SU-DHL-6 (cell line): ENCODE results near the gene PACC1.

ENCODE experiments used
- H2AFZ ChIP-seq: fragments of 200-600 bp; sonication (generic); 2 replicates; pipeline ENCODE4 v1.6.1; 2014; ENCODE audit warnings: low read depth, mild to moderate bottlenecking, moderate library complexity, mixed read lengths, antibody characterized with exemption, low read length; ENCODE audit not compliant: severe bottlenecking
- H3F3A ChIP-seq: fragments of 200-600 bp; shearing (Covaris generic); 2 replicates; pipeline ENCODE4 v1.6.0; 2016; ENCODE audit warnings: antibody characterized with exemption, mild to moderate bottlenecking; ENCODE audit not compliant: insufficient read depth
- H3K27ac ChIP-seq: fragments of 200-600 bp; sonication (generic); 2 replicates; pipeline ENCODE4 v1.5.1; 2016; ENCODE audit warnings: low read depth, mild to moderate bottlenecking, low read length, moderate library complexity, mixed read lengths
- H3K27me3 ChIP-seq: fragments of 200-600 bp; sonication (generic), shearing (Covaris generic); 2 replicates; pipeline ENCODE4 v1.6.0; 2014; ENCODE audit warnings: mild to moderate bottlenecking, low read length
- H3K36me3 ChIP-seq: fragments of 200-600 bp; sonication (generic); 2 replicates; pipeline ENCODE4 v1.6.1; 2014; ENCODE audit warnings: mild to moderate bottlenecking, low read length, mixed read lengths
- H3K4me2 ChIP-seq: fragments of 300-600, 200-600 bp; shearing (Covaris generic), sonication (generic); 2 replicates; pipeline ENCODE4 v1.6.0; 2014; ENCODE audit warnings: low read length, low read depth, mild to moderate bottlenecking; ENCODE audit not compliant: poor library complexity, severe bottlenecking
- H3K4me3 ChIP-seq: fragments of 200-600 bp; sonication (generic); 2 replicates; pipeline ENCODE4 v1.5.1; 2014; ENCODE audit warnings: antibody characterized with exemption, low read length, mild to moderate bottlenecking, mixed read lengths; ENCODE audit not compliant: insufficient read depth, poor library complexity, severe bottlenecking
- H3K79me2 ChIP-seq: fragments of 200-600 bp; sonication (generic); 2 replicates; pipeline ENCODE4 v1.6.1; 2014; ENCODE audit warnings: mild to moderate bottlenecking, low read length, moderate library complexity; ENCODE audit not compliant: insufficient read depth
- H3K9ac ChIP-seq: fragments of 200-600 bp; sonication (generic); 2 replicates; pipeline ENCODE4 v1.7.0; 2014; ENCODE audit warnings: mild to moderate bottlenecking, low read length
- H3K9me2 ChIP-seq: fragments of 200-600 bp; sonication (generic); replicated peaks from 2 replicates; pipeline ENCODE4 v1.6.1; 2014; ENCODE audit warnings: low read length; ENCODE audit not compliant: insufficient read depth
- H3K9me3 ChIP-seq: fragments of 200-600 bp; sonication (generic); 2 replicates; pipeline ENCODE4 v1.6.1; 2014; ENCODE audit warnings: low read length, mixed read lengths; ENCODE audit not compliant: insufficient read depth
- H4K20me1 ChIP-seq: fragments of 200-600 bp; sonication (generic); 2 replicates; pipeline ENCODE4 v1.6.1; 2014; ENCODE audit warnings: low read depth, mild to moderate bottlenecking, antibody characterized with exemption, low read length, moderate library complexity, mixed read lengths
- EZH2phosphoT487 ChIP-seq: fragments of 200-600 bp; sonication (generic), shearing (Covaris generic); conservative IDR thresholded peaks from 2 replicates; pipeline ENCODE4 v1.6.1; 2018; ENCODE audit warnings: mild to moderate bottlenecking, antibody characterized with exemption, low read length, moderate library complexity, mixed read lengths
- TF ChIP-seq, protein P1 (sequence below): fragments of 200-600 bp; sonication (generic); IDR thresholded peaks from one replicate; pipeline ENCODE4 v1.5.1; 2017; ENCODE audit warnings: antibody characterized with exemption, mild to moderate bottlenecking, low read length, moderate library complexity; ENCODE audit not compliant: insufficient read depth, poor library complexity, severe bottlenecking

The PACC1 gene

DNA sequence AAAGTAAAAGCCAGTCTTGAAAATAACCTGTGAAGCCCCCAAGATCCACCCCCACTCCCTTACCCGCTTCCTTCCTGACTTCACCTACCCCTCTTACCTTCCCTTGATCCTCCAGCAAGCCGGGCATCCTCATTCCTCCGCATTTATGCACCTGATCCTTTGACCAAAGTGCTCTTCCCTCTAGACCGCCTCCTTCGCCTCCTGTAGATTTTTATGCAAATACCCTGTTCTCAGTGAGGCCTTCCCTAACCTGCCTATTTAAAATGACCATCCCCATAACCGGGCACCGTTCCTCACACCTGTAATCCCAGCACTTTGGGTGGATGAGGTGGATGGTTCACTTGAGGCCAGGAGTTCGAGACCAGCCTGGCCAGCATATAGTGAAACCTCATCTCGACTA is 17.0 kb upstream of the PACC1 start:
- H4K20me1 ChIP-seq: no peaks in the 10 kb centered on the region
- H3K9me2 ChIP-seq: no peaks in the 10 kb centered on the region
- H3K9ac ChIP-seq: no peak overlapping the region
- H3K27me3 ChIP-seq: no peaks in the 10 kb centered on the region
- no peaks in the 10 kb centered on the region for H3K36me3 ChIP-seq
- TF ChIP-seq, protein P1, sequence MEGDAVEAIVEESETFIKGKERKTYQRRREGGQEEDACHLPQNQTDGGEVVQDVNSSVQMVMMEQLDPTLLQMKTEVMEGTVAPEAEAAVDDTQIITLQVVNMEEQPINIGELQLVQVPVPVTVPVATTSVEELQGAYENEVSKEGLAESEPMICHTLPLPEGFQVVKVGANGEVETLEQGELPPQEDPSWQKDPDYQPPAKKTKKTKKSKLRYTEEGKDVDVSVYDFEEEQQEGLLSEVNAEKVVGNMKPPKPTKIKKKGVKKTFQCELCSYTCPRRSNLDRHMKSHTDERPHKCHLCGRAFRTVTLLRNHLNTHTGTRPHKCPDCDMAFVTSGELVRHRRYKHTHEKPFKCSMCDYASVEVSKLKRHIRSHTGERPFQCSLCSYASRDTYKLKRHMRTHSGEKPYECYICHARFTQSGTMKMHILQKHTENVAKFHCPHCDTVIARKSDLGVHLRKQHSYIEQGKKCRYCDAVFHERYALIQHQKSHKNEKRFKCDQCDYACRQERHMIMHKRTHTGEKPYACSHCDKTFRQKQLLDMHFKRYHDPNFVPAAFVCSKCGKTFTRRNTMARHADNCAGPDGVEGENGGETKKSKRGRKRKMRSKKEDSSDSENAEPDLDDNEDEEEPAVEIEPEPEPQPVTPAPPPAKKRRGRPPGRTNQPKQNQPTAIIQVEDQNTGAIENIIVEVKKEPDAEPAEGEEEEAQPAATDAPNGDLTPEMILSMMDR: no peak
- TF ChIP-seq EZH2phosphoT487: no peak
- no peak overlapping the region for H3K4me2 ChIP-seq
- no peak overlapping the region for H2AFZ ChIP-seq
- H3K9me3 ChIP-seq: no peaks in the 10 kb centered on the region
- H3F3A ChIP-seq: no peaks in the 10 kb centered on the region
- H3K27ac ChIP-seq: no peak overlapping the region
- no peaks in the 10 kb centered on the region for H3K79me2 ChIP-seq
- H3K4me3 ChIP-seq: no peak overlapping the region

DNA sequence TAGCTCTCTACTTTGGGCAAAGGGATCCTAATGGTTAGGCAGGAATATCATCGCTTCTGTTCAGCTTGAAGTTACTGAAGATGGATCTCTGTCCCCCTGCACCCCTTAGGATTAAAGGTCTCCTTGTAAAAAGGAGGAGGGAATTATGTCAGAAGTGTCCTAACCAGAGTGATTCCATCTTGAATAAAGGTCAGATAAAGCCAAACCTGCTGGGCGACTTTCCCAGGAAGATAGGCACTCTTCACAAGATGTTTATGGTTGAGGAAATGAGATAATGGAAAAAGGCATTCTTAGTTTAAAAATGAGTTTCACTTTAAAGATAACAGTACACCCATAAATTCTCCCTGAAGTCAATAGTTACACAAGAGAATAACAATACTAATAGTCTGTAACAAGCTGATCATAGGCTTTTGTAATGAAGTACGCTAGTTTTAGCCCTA is 16.3 kb upstream of the PACC1 start:
- Histone ChIP-seq H3K4me2 (no peak overlapping the region), H3K36me3 (no peaks in the 10 kb centered on the region), H3K9me2 (no peaks in the 10 kb centered on the region), H3K4me3 (no peak overlapping the region), H3K79me2 (no peaks in the 10 kb centered on the region), H3K9me3 (no peaks in the 10 kb centered on the region), H3K9ac (no peak overlapping the region), H2AFZ (no peak overlapping the region), H3F3A (no peaks in the 10 kb centered on the region), H3K27me3 (no peaks in the 10 kb centered on the region), H3K27ac (no peak overlapping the region), H4K20me1 (no peaks in the 10 kb centered on the region)
- no peak for TF ChIP-seq EZH2phosphoT487
- TF ChIP-seq, protein P1: no peak

GRCh38 chr1:212430416-212430815 is 15.7 kb upstream of the PACC1 start:
- Histone ChIP-seq H3K27ac (no peak overlapping the region), H3K9me3 (no peaks in the 10 kb centered on the region), H2AFZ (no peak overlapping the region), H3K36me3 (no peaks in the 10 kb centered on the region), H3K9ac (no peak overlapping the region), H3K79me2 (no peaks in the 10 kb centered on the region), H3K4me3 (no peak overlapping the region), H3F3A (no peaks in the 10 kb centered on the region), H4K20me1 (no peaks in the 10 kb centered on the region), H3K27me3 (no peaks in the 10 kb centered on the region), H3K4me2 (no peak overlapping the region), H3K9me2 (no peaks in the 10 kb centered on the region)
- TF ChIP-seq EZH2phosphoT487: no peak
- TF ChIP-seq, protein P1: no peak

DNA sequence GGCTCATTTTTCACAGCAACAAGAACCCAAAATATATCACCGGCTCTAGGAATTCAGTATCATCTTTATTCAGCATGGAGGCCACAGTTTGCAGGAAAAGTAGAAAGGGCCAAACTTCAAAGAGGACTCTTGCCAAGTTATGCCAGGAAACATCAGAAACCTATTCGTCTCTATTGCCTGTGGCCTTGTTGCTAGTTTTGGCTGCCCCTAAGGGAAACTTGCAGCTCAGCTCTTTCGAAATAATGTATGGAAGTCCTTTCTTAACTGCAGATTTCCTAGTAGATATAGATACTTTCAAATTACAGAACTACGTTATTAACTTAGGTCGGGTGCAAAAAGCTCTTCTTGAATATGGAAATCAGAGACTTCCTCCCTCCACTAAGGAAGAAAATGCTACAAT is 13.8 kb upstream of the PACC1 start:
- Histone ChIP-seq H3K79me2 (no peaks in the 10 kb centered on the region), H3K27me3 (no peaks in the 10 kb centered on the region), H3K4me2 (no peak overlapping the region), H4K20me1 (no peaks in the 10 kb centered on the region), H3K9ac (no peak overlapping the region), H3F3A (no peaks in the 10 kb centered on the region), H2AFZ (no peak overlapping the region), H3K9me3 (no peaks in the 10 kb centered on the region), H3K36me3 (no peaks in the 10 kb centered on the region), H3K4me3 (no peak overlapping the region), H3K27ac (no peak overlapping the region), H3K9me2 (no peaks in the 10 kb centered on the region)
- TF ChIP-seq, protein P1: no peak
